HG03439 (cell line): ENCODE data around the gene MAZ.

Experiments
- ATAC-seq: cut with Tn5 transposase; IDR thresholded peaks from one replicate; pipeline ENCODE4 v1.9.1; 2021; ENCODE audit warnings: mild to moderate bottlenecking, moderate library complexity; ENCODE audit not compliant: unreplicated experiment

MAZ gene

DNA sequence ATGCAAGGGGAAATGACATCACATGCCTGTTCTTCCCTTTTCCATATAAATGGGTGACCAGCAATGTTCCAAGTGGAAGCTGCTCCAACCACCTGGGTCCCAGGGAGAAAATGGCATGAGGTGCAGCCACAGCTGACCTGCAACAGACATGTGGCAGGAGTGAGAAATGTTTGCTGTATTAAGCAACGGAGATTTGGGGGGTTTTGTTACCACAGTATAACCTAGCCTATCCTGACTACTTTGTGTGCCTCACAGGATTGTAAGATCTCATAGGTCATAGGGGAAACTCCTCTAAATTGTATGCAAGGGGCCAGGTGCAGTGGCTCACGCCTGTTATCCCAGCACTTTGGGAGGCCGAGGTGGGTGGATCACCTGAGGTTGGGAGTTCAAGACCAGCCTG lies 44.7 kb downstream of the MAZ start:
- no peak for ATAC-seq

DNA sequence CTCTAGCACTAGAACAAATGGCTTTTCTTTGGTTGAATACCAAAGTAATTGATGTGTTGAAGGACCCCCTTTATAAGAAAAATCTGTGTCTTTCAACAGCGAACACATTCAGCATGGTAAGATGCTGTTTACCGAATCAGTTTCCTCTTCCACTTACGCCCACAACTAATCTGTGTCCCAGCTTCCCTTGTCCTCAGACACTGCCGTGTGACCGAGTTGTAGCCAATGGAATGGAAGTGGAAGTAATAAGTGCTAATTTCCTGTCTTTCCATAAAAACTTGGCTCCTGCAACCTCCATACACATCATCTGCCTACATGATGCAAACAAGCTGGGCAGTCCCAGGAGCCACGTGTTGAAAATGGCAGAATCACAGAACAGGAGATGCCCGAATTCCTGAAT lies 46.3 kb downstream of the MAZ start:
- ATAC-seq, result no peak

DNA sequence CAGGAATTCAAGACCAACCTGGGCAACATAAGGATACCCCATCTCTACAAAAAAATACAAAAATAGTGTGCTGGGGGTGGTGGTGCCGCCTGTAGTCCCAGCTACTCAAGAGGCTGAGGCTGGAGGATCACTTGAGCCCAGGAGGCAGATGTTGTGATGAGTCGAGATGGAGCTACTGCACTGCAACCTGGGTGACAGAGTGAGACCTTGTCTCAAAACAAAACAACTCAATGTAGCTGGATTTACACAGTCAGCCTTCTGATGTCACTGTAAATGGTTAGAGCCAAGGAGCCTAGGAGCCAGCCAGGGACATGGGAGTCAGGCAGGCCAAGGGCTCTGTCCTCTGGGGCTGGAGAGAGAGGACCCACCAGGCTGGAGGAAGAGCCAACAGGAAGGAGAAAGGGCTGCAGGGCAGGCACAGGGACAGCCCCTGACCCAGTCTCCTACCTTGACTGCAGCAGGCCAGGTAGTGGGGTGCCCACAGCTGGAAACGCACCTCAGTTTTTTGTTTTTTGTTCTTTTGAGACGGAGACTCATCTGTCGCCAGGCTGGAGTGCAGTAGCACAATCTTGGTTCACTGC lies 48.3 kb downstream of the MAZ start:
- no peak for ATAC-seq

DNA sequence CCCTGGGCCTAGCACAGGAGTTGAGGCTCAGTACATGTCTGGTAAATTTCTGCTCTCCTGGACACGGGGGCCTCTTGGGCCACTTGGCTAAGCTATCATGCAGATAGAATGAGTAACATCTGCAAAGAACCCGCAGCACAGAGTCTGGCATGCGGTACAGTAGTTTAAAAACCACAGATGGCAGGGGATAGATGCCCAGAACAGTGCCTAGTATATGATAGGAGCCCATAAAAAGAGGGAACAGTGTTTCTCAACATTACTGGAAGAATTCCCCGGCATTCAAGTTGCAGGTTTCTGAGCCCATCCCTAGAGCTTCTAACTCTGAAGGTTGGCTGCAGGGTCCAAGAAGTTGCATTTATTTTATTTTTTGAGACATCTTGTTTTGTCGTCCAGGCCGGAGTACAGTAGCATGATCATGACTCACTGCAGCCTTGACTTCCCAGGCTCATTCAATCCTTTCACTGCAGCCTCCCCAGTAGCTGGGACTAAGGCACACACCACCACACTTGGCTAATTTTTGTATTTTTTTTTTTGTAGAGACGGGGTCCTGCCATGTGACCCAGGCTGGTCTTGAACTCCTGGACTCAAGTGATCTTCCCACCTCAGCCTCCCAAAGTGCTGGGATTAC lies 50.9 kb downstream of the MAZ start:
- no peak for ATAC-seq

DNA sequence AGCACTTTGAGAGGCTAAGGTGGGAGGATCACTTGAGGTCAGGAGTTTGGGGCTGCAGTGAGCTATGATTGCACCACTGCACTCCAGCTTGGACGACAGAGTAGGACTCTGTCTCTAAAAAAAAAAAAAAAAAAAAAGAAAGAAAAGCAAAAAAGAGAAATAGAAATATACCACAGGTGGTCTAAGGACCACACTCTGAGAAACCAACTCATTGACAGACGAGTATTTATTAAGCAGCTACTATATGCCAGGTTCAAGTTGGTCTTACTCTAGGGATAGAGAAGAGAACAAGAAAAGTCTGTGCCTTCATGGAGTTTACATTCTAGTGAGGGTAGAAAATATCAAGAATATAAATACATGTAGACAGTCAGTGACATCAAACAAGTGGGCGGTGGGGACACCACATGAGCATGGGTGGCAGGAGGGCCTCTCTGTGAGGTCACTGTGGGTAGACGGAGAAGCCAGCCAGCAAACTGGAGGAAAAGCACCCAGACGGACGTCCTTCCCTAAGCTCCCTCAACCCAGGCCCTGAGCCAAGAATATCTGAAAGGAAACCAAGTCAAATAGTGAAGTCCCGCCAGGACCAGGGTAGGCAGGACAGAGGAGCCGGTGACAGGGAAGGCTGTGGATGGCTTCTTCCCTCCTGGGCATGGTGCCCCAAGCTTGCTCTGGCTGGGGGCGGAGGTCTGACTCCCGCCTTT lies 52.0 kb downstream of the MAZ start:
- no peak for ATAC-seq

DNA sequence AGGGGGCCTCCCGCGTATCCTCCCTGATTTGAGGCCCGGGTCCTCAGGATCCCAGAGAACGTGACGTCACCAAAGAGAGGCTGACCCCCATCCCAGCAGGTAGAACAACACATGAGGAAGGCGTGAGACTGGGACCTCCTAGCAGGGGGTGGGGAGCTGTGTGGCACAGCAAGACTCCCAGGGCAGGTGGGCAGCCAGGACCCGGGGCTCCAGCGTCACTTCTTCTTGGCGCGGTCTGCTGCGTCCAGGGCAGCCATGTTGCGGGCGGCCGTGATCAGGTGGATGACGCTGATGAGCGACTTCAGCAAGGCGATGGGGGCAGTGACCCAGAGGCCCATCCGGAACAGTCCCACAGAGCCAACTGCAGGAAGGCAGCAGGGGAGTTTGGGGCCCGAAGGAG lies 52.6 kb downstream of the MAZ start:
- no peak for ATAC-seq

DNA sequence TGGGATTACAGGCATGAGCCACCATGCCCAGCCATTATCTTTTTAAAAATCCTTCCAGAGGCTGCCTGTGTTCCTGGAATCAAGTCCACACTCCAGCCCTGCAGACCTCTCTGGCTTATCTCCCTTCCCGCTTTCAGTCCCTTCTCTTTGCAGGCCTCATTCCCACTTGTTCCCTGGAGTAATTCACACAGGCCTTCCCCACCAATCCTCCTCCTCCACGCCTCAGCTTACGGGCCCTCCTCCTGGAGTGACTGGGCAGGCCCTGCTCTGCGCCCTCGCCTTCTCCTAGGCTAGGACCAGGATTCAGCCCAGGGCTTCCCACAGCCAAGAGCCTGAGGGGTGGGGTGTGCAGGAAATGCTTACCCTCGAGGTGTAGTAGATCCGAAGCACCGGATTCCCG lies 53.9 kb downstream of the MAZ start:
- ATAC-seq, result no peak
